H54 (cell line): ENCODE measurements around the gene INPP4A.

Experiments
- DNase-seq: peaks from one replicate; pipeline ENCODE4 v3.0.0; 2011; ENCODE audit warnings: low spot score, mixed read lengths; ENCODE audit not compliant: insufficient read length
- FAIRE-seq: peaks from 3 replicates; lab custom pipeline; 2011; peaks lifted over from hg19 to GRCh38; lab: Jason Lieb, UNC
- POLR2A ChIP-seq: IDR thresholded peaks from 2 replicates; pipeline ENCODE4 v1.6.1; 2011; ENCODE audit warnings: low read depth, mild to moderate bottlenecking, low read length

INPP4A gene

GRCh38 chr2:98470851-98471255 lies 26.2 kb downstream of the INPP4A start:
- DNase-seq (no peak), FAIRE-seq (no peak)
- no peak for TF ChIP-seq POLR2A

- DNase-seq, result no peak
- TF ChIP-seq POLR2A, result no peak
- no peak for FAIRE-seq
Observed at GRCh38 chr2:98471402-98472131, 26.9 kb downstream of the INPP4A start.

- no peak for DNase-seq
- FAIRE-seq, result no peak
- TF ChIP-seq POLR2A, result no peak
Observed at GRCh38 chr2:98472132-98472650, 27.5 kb downstream of the INPP4A start.

GRCh38 chr2:98472961-98473746 lies 28.5 kb downstream of the INPP4A start:
- TF ChIP-seq POLR2A, result no peak
- FAIRE-seq, result no peak
- DNase-seq, result no peak

GRCh38 chr2:98473995-98474780 lies 29.5 kb downstream of the INPP4A start:
- DNase-seq (no peak), FAIRE-seq (no peak)
- TF ChIP-seq POLR2A, result no peak

- FAIRE-seq, result no peak
- no peak for DNase-seq
- no peak for TF ChIP-seq POLR2A
Observed at GRCh38 chr2:98474979-98475632, 30.4 kb downstream of the INPP4A start.

- no peak for TF ChIP-seq POLR2A
- DNase-seq (no peak), FAIRE-seq (no peak)
Observed at GRCh38 chr2:98476192-98476868, 31.7 kb downstream of the INPP4A start.

GRCh38 chr2:98477036-98477435 lies 32.4 kb downstream of the INPP4A start:
- FAIRE-seq, result no peak
- TF ChIP-seq POLR2A, result no peak
- DNase-seq, result no peak

GRCh38 chr2:98477506-98477905 lies 32.8 kb downstream of the INPP4A start:
- no peak for FAIRE-seq
- TF ChIP-seq POLR2A, result no peak
- DNase-seq, result no peak

- FAIRE-seq (no peak), DNase-seq (no peak)
- no peak for TF ChIP-seq POLR2A
Observed at GRCh38 chr2:98478088-98478551, 33.5 kb downstream of the INPP4A start.

GRCh38 chr2:98478907-98479306 lies 34.2 kb downstream of the INPP4A start:
- no peak for FAIRE-seq
- DNase-seq, result no peak
- no peak for TF ChIP-seq POLR2A

- FAIRE-seq, result no peak
- no peak for TF ChIP-seq POLR2A
- DNase-seq, result no peak
Observed at GRCh38 chr2:98479371-98479770, 34.7 kb downstream of the INPP4A start.

GRCh38 chr2:98479959-98480524 lies 35.4 kb downstream of the INPP4A start:
- no peak for TF ChIP-seq POLR2A
- DNase-seq, result peak; percentile 74
- no peak for FAIRE-seq
